Uterus (tissue), 4 donors: ENCODE data around the gene NCS1. TPM values are rescaled to one million over a fixed set of nuclear protein-coding genes. Genes with fewer than 3 reads are reported as not detected.

Experiments used
- DNase-seq, 2 donors: peaks; one replicate each; pipeline ENCODE4 v3.0.0-alpha.2; 2019 to 2020
- H3K27ac ChIP-seq, 2 donors: fragments of 200-600 bp; sonication (generic); 1 replicate in 1 of 2; 2 replicates in 1 of 2; pipeline ENCODE4 v1.5.1; 2016 to 2018
- H3K27me3 ChIP-seq, 2 donors: fragments of 200-600 bp; sonication (generic); one replicate each; pipeline ENCODE4 v1.5.1; 2018 to 2019; ENCODE audit warnings: control low read depth in 1 of 2
- H3K36me3 ChIP-seq, 2 donors: fragments of 200-600 bp; sonication (generic); one replicate each; pipeline ENCODE4 v1.5.1; 2019; ENCODE audit warnings: control low read depth in 1 of 2
- H3K4me1 ChIP-seq, 2 donors: fragments of 200-600 bp; sonication (generic); one replicate each; pipeline ENCODE4 v1.5.1; 2018 to 2019; ENCODE audit warnings: control low read depth in 1 of 2
- H3K4me3 ChIP-seq, 2 donors: fragments of 200-600 bp; sonication (generic); 1 replicate in 1 of 2; 2 replicates in 1 of 2; pipeline ENCODE4 v1.5.1; 2018 to 2019; ENCODE audit warnings: mild to moderate bottlenecking in 1 of 2
- H3K9me3 ChIP-seq, 2 donors: fragments of 200-600 bp; sonication (generic); one replicate each; pipeline ENCODE4 v1.5.1; 2019; ENCODE audit warnings: control low read depth in 1 of 2
- POLR2A ChIP-seq, 2 donors: fragments of 450-650 bp; IDR thresholded peaks; one replicate each; pipeline ENCODE4 v1.6.1; 2016; ENCODE audit warnings: antibody characterized with exemption in 2 of 2, mild to moderate bottlenecking in 1 of 2, moderate library complexity in 1 of 2
- intact Hi-C: fragments of 100-400 bp; cut with DNase I; formaldehyde crosslinking; loops from one replicate; pipeline ENCODE4 v1.15.1; 2023; ENCODE audit warnings: low total_unique reads
- total RNA-seq, 4 donors: library from RNA; depleted of rRNA in 3 of 4; stranded (reverse); fragments of >200 nt in 3 of 4; gene quantifications; one replicate each; pipeline versions ENCODE4 v1.1.0 to v1.2.4, GENCODE V29; 2014 to 2023
- TF ChIP-seq, protein P1 (sequence below), 4 experiments: fragments of 200-600 bp in 2 of 4; fragments of 450-650 bp in 2 of 4; sonication (generic) in 2 of 4; IDR thresholded peaks; one replicate each; pipeline ENCODE4 v1.5.1; 2016 to 2019; ENCODE audit warnings: antibody characterized with exemption in 4 of 4, mild to moderate bottlenecking in 2 of 4, moderate library complexity in 1 of 4
- donor health status: DM: yes; HTN: yes; CAD: no.

NCS1 gene
- total RNA-seq, 4 donors from 2014 or later = 4.1 to 99.3 (median 39.0) TPM

DNA sequence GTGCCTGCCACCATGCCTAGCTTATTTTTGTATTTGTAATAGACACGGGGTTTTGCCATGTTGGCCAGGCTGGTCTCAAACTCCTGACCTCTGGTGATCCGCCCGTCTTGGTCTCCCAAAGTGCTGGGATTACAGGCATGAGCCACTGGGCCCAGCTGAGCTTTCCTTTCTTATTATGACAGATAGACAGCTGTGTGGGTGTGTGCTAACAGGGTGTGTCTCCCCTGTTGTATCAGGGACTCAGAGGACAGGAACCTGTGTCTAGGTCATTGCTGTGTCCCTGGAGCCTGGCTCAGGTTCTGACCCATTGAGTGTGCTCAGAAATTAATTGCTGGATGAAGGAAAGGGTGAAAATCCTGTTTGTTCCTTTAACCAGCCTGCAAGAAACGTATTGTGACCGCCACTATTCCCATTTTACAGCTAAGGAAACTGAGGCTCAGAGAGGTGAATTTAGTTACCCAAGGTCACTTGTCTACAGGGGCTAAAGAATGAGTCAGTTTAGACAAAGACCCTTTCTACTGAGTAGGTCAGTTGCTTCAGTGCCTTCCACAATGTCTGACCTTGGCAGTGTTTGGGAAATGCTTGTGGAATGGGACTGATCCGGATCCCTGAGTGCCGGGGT, 16.8 kb downstream of the NCS1 start:
- TF ChIP-seq, protein P1, sequence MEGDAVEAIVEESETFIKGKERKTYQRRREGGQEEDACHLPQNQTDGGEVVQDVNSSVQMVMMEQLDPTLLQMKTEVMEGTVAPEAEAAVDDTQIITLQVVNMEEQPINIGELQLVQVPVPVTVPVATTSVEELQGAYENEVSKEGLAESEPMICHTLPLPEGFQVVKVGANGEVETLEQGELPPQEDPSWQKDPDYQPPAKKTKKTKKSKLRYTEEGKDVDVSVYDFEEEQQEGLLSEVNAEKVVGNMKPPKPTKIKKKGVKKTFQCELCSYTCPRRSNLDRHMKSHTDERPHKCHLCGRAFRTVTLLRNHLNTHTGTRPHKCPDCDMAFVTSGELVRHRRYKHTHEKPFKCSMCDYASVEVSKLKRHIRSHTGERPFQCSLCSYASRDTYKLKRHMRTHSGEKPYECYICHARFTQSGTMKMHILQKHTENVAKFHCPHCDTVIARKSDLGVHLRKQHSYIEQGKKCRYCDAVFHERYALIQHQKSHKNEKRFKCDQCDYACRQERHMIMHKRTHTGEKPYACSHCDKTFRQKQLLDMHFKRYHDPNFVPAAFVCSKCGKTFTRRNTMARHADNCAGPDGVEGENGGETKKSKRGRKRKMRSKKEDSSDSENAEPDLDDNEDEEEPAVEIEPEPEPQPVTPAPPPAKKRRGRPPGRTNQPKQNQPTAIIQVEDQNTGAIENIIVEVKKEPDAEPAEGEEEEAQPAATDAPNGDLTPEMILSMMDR (IDR thresholded peaks at IDR 0.05) = no peak
- no peak for TF ChIP-seq POLR2A (IDR thresholded peaks at IDR 0.05)
- H3K4me1 ChIP-seq = peaks cover 0 to 28% of the 10 kb centered on the region in 2 donors
- H3K27me3 ChIP-seq = no peaks in the 10 kb centered on the region
- no peaks in the 10 kb centered on the region for H3K36me3 ChIP-seq
- no peak overlapping the region for H3K4me3 ChIP-seq
- H3K27ac ChIP-seq = peak overlapping the region in 1 of 2 donors; percentile 95
- intact Hi-C loops = no loop called here
- no peak for DNase-seq
- H3K9me3 ChIP-seq = no peaks in the 10 kb centered on the region

DNA sequence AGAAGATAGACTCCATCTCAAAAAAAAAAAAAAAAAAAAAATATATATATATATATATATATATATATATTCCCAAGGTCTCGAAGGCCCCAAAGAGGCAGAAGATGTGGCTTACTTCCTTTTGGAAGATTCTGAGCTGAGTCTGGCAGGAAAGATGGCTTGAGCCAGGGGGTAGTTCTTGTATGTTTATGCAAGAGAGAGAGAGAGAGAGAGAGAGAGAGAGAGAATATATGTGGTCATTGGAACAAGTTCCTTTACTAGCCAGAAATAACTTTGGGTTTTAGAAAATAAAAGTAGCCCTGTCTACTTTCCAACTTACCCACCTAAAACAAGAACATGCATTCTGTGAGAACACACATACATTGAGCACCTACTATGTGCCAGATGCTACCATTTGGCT, 17.6 kb downstream of the NCS1 start:
- no peaks in the 10 kb centered on the region for H3K9me3 ChIP-seq
- peak overlapping the region; percentile 80 to 95 for H3K27ac ChIP-seq
- no peaks in the 10 kb centered on the region for H3K36me3 ChIP-seq
- TF ChIP-seq POLR2A (IDR thresholded peaks at IDR 0.05) = no peak
- TF ChIP-seq, protein P1 (IDR thresholded peaks at IDR 0.05) = no peak
- DNase-seq = no peak
- H3K4me3 ChIP-seq = no peak overlapping the region
- H3K4me1 ChIP-seq = peaks cover 0 to 29% of the 10 kb centered on the region in 2 donors
- intact Hi-C loops = no loop called here
- no peaks in the 10 kb centered on the region for H3K27me3 ChIP-seq

DNA sequence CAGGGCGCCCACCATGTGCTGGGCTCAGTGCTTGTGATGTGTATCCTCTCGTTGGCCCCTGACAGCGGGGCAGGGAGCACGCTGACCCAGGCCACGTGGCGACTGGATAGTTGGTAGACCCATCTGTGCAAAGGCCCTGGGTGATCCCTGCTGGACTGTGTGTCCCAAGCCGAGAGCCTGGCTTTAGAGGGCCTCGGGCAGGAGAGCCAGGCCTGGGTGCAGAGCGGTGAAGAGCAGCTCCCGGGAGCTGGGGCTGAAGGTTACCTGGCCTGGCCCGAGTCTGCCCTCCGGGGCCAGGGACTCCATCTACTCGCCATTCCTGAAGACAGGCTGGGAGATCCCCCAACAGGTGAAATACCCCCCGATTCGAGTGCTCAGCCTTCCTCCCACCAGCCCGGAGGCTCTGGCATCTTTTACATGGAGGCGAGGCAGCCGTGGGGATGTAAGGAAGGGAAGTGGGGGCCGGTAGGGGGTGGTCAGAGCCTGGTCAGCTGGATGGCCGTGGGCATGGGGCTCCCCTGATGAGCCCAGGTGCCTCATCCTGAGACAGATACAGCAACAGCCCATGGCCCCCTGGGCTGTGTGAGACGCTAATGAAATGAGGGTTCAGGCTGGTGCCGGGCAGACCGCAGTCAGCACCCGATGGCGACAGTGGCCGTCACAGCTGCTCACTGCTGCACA, 19.0 kb downstream of the NCS1 start:
- Histone ChIP-seq H3K36me3 (no peaks in the 10 kb centered on the region), H3K27ac (peak overlapping the region; percentile 71 to 80), H3K4me1 (peaks cover 0 to 30% of the 10 kb centered on the region in 2 donors), H3K9me3 (no peaks in the 10 kb centered on the region), H3K27me3 (no peaks in the 10 kb centered on the region), H3K4me3 (no peak overlapping the region)
- intact Hi-C loops = no loop called here
- DNase-seq = no peak
- TF ChIP-seq POLR2A (IDR thresholded peaks at IDR 0.05) = no peak
- TF ChIP-seq, protein P1 (IDR thresholded peaks at IDR 0.05) = no peak

DNA sequence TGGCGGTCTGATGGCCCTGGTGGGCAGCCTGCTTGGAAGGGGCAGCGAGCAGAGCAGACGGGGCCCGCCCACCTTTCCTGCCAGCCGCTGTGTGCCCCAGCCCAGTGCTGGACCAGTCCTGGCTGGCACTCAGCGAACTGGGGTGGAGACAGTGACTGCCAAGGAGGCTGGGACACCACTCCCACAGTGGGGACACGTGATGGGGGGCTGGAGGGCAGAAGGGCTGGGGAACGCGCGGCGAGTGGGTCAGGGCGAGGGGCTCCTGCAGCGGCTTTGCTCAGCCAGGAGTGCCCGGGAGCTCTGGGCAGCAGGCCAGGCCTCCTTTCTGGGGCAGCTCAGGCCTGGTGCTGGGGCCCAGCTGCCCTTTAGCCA, 19.5 kb downstream of the NCS1 start:
- TF ChIP-seq, protein P1 (IDR thresholded peaks at IDR 0.05) = no peak
- no peak for DNase-seq
- Histone ChIP-seq H3K9me3 (no peaks in the 10 kb centered on the region), H3K4me1 (peaks cover 0 to 30% of the 10 kb centered on the region in 2 donors), H3K36me3 (no peaks in the 10 kb centered on the region), H3K27me3 (no peaks in the 10 kb centered on the region), H3K27ac (peak overlapping the region; percentile 71 to 80), H3K4me3 (no peak overlapping the region)
- intact Hi-C loops = no loop called here

DNA sequence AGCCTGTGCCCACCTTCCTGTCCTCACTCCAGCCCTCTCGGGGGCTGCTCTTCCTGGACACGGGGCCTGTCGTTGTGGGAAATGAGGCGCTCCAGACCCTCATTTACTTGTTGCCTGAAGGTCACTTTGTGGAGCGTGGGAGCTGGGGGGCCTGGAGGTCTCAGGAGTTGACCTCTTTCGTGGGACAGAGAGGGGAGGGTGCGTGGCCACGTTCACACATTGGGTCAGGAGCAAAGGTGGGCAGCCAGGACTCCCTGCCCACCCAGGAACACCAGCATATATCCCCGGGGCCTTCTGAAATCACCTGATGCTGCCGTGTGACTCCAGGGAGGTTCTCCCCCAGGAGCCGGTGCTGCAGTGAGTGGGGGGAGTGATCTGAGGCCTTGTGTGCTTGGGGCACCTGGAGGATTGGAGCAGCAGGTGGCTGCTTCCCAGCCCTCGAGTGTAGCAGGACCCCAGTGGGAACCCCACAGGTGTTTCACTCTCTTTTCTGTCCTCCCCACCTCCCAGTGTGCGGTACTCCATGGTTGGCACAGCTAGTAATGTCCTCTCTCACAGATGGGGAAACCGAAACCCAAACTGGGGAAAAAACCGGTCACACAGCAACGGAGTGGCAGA, 20.3 kb downstream of the NCS1 start:
- Histone ChIP-seq H3K27me3 (no peaks in the 10 kb centered on the region), H3K4me3 (no peak overlapping the region), H3K9me3 (no peaks in the 10 kb centered on the region), H3K4me1 (peaks cover 0 to 30% of the 10 kb centered on the region in 2 donors), H3K27ac (peak overlapping the region; percentile 71 to 80), H3K36me3 (no peaks in the 10 kb centered on the region)
- intact Hi-C loops = no loop called here
- DNase-seq = no peak
- no peak for TF ChIP-seq POLR2A (IDR thresholded peaks at IDR 0.05)
- TF ChIP-seq, protein P1 (IDR thresholded peaks at IDR 0.05) = no peak
